H9 (cell line): ENCODE measurements around the gene RPRD1A. TPM values are rescaled to one million over a fixed set of nuclear protein-coding genes. Genes with fewer than 3 reads are reported as not detected.

Source experiments
- DNase-seq: peaks from one replicate; pipeline ENCODE4 v3.0.0-alpha.2; 2017
- H2AFZ ChIP-seq: one replicate; pipeline ENCODE4 v1.6.1; 2013; ENCODE audit warnings: mild to moderate bottlenecking, low read length, control low read depth, moderate library complexity
- H2AK5ac ChIP-seq: 2 replicates; pipeline ENCODE4 v1.6.1; 2013; ENCODE audit warnings: low read length, control low read depth, mixed read lengths; ENCODE audit not compliant: insufficient read length
- H2BK120ac ChIP-seq: one replicate; pipeline ENCODE4 v1.6.1; 2013; ENCODE audit warnings: low read depth, mild to moderate bottlenecking, low read length, control low read depth, inconsistent platforms; ENCODE audit not compliant: poor library complexity, severe bottlenecking
- H2BK12ac ChIP-seq: 2 replicates; pipeline ENCODE4 v1.6.1; 2013; ENCODE audit warnings: low read length, control low read depth, mixed read lengths, low read depth; ENCODE audit not compliant: insufficient read length
- H2BK15ac ChIP-seq: 2 replicates; pipeline ENCODE4 v1.6.1; 2013; ENCODE audit warnings: low read depth, low read length, control low read depth
- H2BK20ac ChIP-seq: one replicate; pipeline ENCODE4 v1.6.1; 2013; ENCODE audit warnings: low read depth, mild to moderate bottlenecking, low read length, control low read depth, inconsistent platforms; ENCODE audit not compliant: poor library complexity, severe bottlenecking
- H2BK5ac ChIP-seq: 2 replicates; pipeline ENCODE4 v1.6.1; 2013; ENCODE audit warnings: low read length, control low read depth, mixed read lengths; ENCODE audit not compliant: insufficient read length
- H3K14ac ChIP-seq: 2 replicates; pipeline ENCODE4 v1.6.1; 2013; ENCODE audit warnings: low read length, control low read depth; ENCODE audit not compliant: insufficient read depth
- H3K18ac ChIP-seq: 2 replicates; pipeline ENCODE4 v1.6.1; 2013; ENCODE audit warnings: low read depth, mild to moderate bottlenecking, mixed read lengths, low read length, control low read depth; ENCODE audit not compliant: insufficient read length
- H3K23ac ChIP-seq: 2 replicates; pipeline ENCODE4 v1.6.1; 2013; ENCODE audit warnings: low read length, control low read depth, mixed read lengths, low read depth; ENCODE audit not compliant: insufficient read length
- H3K23me2 ChIP-seq: 2 replicates; pipeline ENCODE4 v1.6.1; 2013; ENCODE audit warnings: low read depth, mild to moderate bottlenecking, mixed read lengths, low read length, control low read depth; ENCODE audit not compliant: insufficient read length, poor library complexity, severe bottlenecking
- H3K27ac ChIP-seq: 2 replicates; pipeline ENCODE4 v1.5.1; 2013; ENCODE audit warnings: low read length, control low read depth, mixed read lengths, low read depth; ENCODE audit not compliant: insufficient read length
- H3K27me3 ChIP-seq: 2 replicates; pipeline ENCODE4 v1.6.1; 2013; ENCODE audit warnings: low read length, control low read depth, inconsistent platforms; ENCODE audit not compliant: insufficient read depth
- H3K4ac ChIP-seq: 2 replicates; pipeline ENCODE4 v1.6.1; 2013; ENCODE audit warnings: low read depth, mild to moderate bottlenecking, control low read depth, inconsistent platforms, low read length, moderate library complexity
- H3K4me1 ChIP-seq: 2 replicates; pipeline ENCODE4 v1.6.1; 2013; ENCODE audit warnings: low read length, control low read depth, inconsistent platforms; ENCODE audit not compliant: insufficient read depth
- H3K4me2 ChIP-seq: 2 replicates; pipeline ENCODE4 v1.6.1; 2013; ENCODE audit warnings: low read length, control low read depth, mixed read lengths; ENCODE audit not compliant: insufficient read length, insufficient read depth
- H3K56ac ChIP-seq: 2 replicates; pipeline ENCODE4 v1.6.1; 2013; ENCODE audit warnings: low read depth, mild to moderate bottlenecking, mixed read lengths, low read length, control low read depth; ENCODE audit not compliant: insufficient read length
- H3K79me1 ChIP-seq: 2 replicates; pipeline ENCODE4 v1.6.1; 2013; ENCODE audit warnings: low read depth, mild to moderate bottlenecking, moderate library complexity, low read length, control low read depth, inconsistent platforms; ENCODE audit not compliant: insufficient read depth, poor library complexity, severe bottlenecking
- H3K79me2 ChIP-seq: 2 replicates; pipeline ENCODE4 v1.6.1; 2013; ENCODE audit warnings: low read length, control low read depth, inconsistent platforms; ENCODE audit not compliant: insufficient read depth
- H3K9ac ChIP-seq: 2 replicates; pipeline ENCODE4 v1.6.1; 2013; ENCODE audit warnings: low read length, control low read depth, mixed read lengths; ENCODE audit not compliant: insufficient read length; ENCODE audit errors: extremely low read depth
- H3K9me3 ChIP-seq: one replicate; pipeline ENCODE4 v1.6.1; 2013; ENCODE audit warnings: low read depth, low read length, inconsistent platforms; ENCODE audit not compliant: control insufficient read depth
- H3T11ph ChIP-seq: one replicate; pipeline ENCODE4 v1.6.1; 2013; ENCODE audit warnings: mild to moderate bottlenecking, low read length, control low read depth, inconsistent platforms
- H4K20me1 ChIP-seq: one replicate; pipeline ENCODE4 v1.6.1; 2013; ENCODE audit not compliant: control insufficient read depth, insufficient read length, insufficient read depth
- H4K5ac ChIP-seq: 2 replicates; pipeline ENCODE4 v1.6.1; 2013; ENCODE audit warnings: low read depth, mild to moderate bottlenecking, mixed read lengths, low read length, control low read depth; ENCODE audit not compliant: insufficient read length
- H4K8ac ChIP-seq: replicated peaks from 2 replicates; pipeline ENCODE4 v1.6.1; 2013; ENCODE audit warnings: low read length, control low read depth, mixed read lengths, low read depth; ENCODE audit not compliant: insufficient read length
- H4K91ac ChIP-seq: 2 replicates; pipeline ENCODE4 v1.6.1; 2013; ENCODE audit warnings: low read depth, mild to moderate bottlenecking, moderate library complexity, mixed read lengths, low read length, control low read depth; ENCODE audit not compliant: insufficient read length
- H3K27ac Mint-ChIP-seq, 3 experiments: 2 replicates in 2 of 3; 3 replicates in 1 of 3; pipeline ENCODE4 v1.8.0; 2020 to 2021; ENCODE audit warnings: mixed read lengths in 3 of 3, mild to moderate bottlenecking in 1 of 3, moderate library complexity in 1 of 3
- H3K27me3 Mint-ChIP-seq: 2 replicates; pipeline ENCODE4 v1.8.0; 2021; ENCODE audit warnings: low read depth, mild to moderate bottlenecking, moderate library complexity, mixed read lengths
- H3K36me3 Mint-ChIP-seq, 3 experiments: 2 replicates in 2 of 3; 3 replicates in 1 of 3; pipeline ENCODE4 v1.8.0; 2020 to 2021; ENCODE audit warnings: low read depth in 3 of 3, mixed read lengths in 3 of 3; ENCODE audit not compliant: insufficient read depth in 1 of 3
- H3K4me1 Mint-ChIP-seq, 2 experiments: 2 replicates each; pipeline ENCODE4 v1.8.0; 2020; ENCODE audit warnings: mixed read lengths in 2 of 2
- H3K4me3 Mint-ChIP-seq, 2 experiments: 2 replicates in 1 of 2; 3 replicates in 1 of 2; pipeline ENCODE4 v1.8.0; 2020 to 2021; ENCODE audit warnings: mild to moderate bottlenecking in 2 of 2, mixed read lengths in 2 of 2, moderate library complexity in 1 of 2
- H3K9me3 Mint-ChIP-seq, 2 experiments: 2 replicates in 1 of 2; 3 replicates in 1 of 2; pipeline ENCODE4 v1.8.0; 2020; ENCODE audit warnings: mild to moderate bottlenecking in 2 of 2, mixed read lengths in 2 of 2, moderate library complexity in 1 of 2
- CTCF ChIP-seq: fragments of 200-600 bp; sonication (generic); conservative IDR thresholded peaks from 3 replicates; pipeline ENCODE4 v1.8.0; 2021; ENCODE audit warnings: antibody characterized with exemption, mild to moderate bottlenecking
- WGBS: extraction: QIAGEN DNeasy Blood & Tissue Kit; methylation state at CpG from one replicate; pipeline ENCODE4 v1.1.7; 2013; ENCODE audit warnings: missing lambda C conversion rate, low lambda C conversion rate, mixed read lengths; ENCODE audit not compliant: insufficient read length; ENCODE audit errors: extremely low coverage; 5-methylcytosine and 5-hydroxymethylcytosine counted together
- total RNA-seq: library from RNA; stranded (reverse); gene quantifications from 2 replicates; pipeline ENCODE4 v1.2.1, GENCODE V29; 2021

Gene RPRD1A
- total RNA-seq, 1 experiment from 2014 or later = 107 TPM

GRCh38 chr18:36009214-36009613 lies 58.1 kb downstream of the RPRD1A start:
- Histone ChIP-seq H2AFZ (no peak overlapping the region), H3T11ph (no peak overlapping the region), H2AK5ac (no peak overlapping the region), H3K56ac (no peak overlapping the region), H4K8ac (no peak overlapping the region), H3K79me1 (no peaks in the 10 kb centered on the region), H3K23me2 (no peaks in the 10 kb centered on the region), H2BK120ac (no peak overlapping the region), H4K5ac (no peak overlapping the region), H2BK20ac (no peak overlapping the region), H4K91ac (no peak overlapping the region), H3K23ac (no peak overlapping the region), H3K4ac (no peak overlapping the region), H3K27me3 (no peaks in the 10 kb centered on the region), H3K4me2 (no peak overlapping the region), H3K79me2 (no peaks in the 10 kb centered on the region), H3K18ac (no peak overlapping the region), H3K9ac (no peak overlapping the region), H3K4me1 (no peaks in the 10 kb centered on the region), H2BK15ac (no peak overlapping the region), H2BK12ac (no peak overlapping the region), H4K20me1 (no peaks in the 10 kb centered on the region), H3K9me3 (no peaks in the 10 kb centered on the region), H3K14ac (no peak overlapping the region), H3K27ac (no peak overlapping the region), H2BK5ac (no peak overlapping the region)
- H3K27ac Mint-ChIP-seq = no peak overlapping the region
- H3K27me3 Mint-ChIP-seq = no peaks in the 10 kb centered on the region
- 0 out of 7 replicates have a peak, but pooled peaks cover 0 to under 1% (median 0%) of the 10 kb centered on the region in 3 experiments for H3K36me3 Mint-ChIP-seq
- 0 out of 4 replicates have a peak, but pooled peaks cover 0 to 5% of the 10 kb centered on the region in 2 experiments for H3K4me1 Mint-ChIP-seq
- DNase-seq = no peak
- no CpG with 5 or more reads among the region's 3 CpGs for WGBS
- TF ChIP-seq CTCF = no peak
- no peaks in the 10 kb centered on the region for H3K9me3 Mint-ChIP-seq
- no peak overlapping the region for H3K4me3 Mint-ChIP-seq
